ENCODE measurements around the gene TRIM56.

Gene TRIM56

DNA sequence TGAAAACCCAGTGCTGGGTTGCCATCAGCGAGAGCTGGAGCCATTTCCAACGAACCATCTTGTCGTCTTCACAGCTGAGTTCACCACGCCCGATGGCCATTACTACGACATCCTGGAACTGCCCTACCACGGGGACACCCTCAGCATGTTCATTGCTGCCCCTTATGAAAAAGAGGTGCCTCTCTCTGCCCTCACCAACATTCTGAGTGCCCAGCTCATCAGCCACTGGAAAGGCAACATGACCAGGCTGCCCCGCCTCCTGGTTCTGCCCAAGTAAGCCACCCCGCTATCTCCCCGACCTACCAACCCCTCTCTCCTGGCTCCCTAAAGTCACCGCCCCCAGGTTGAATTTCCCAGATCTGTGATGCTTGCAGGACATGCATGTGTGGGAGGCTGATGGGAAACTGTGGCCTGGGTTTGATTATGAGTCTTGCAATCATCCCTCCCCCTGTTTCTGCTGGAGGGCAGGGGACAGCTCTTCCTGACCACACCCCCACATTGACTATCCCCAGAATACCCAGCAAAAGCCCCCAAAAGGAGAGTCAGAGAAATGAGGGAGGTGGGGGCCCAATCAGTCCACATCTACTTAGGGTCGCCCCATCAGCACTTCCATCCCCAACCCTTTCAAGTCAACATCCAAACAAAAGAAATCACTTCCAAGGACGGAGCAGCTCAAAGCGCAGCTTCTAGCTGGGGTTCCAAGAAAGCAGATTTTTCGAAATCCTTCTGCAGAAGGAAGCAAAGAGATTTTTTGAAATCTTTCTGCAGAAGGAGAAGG, 48.5 kb downstream of the TRIM56 start:
- no peak for DNase-seq

DNA sequence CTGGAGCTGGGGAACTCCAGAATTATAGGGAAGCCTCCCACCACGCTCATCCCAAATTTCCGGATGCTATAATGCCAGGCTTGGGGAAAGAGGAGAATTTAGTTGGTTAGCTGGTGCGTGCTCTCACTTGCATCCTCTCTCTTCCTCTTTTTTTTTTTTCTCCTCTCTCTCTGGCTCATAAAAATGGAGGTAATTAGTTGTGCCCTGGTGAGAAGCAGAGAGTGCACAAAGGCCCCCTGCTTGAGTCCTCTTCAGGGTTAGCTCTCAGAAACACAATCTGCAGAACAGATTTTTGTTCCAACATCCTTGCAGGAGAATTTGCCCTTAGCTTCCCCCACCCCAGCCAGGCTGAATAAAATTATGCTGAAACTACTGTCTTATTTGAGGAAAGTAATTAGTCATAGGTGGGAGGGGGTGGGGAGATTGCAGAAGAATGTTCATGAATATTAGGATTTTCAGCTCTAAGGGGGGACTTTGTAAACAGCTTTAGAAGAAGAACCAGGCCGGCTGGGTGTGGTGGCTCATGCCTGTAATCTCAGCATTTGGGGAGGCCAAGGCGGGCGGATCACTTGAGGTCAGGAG, 49.2 kb downstream of the TRIM56 start:
- peak; percentile 35 for DNase-seq

DNA sequence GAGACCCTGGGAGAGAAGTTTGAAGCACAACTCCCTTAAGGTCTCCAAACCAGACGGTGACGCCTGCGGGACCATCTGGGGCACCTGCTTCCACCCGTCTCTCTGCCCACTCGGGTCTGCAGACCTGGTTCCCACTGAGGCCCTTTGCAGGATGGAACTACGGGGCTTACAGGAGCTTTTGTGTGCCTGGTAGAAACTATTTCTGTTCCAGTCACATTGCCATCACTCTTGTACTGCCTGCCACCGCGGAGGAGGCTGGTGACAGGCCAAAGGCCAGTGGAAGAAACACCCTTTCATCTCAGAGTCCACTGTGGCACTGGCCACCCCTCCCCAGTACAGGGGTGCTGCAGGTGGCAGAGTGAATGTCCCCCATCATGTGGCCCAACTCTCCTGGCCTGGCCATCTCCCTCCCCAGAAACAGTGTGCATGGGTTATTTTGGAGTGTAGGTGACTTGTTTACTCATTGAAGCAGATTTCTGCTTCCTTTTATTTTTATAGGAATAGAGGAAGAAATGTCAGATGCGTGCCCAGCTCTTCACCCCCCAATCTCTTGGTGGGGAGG, 52.5 kb downstream of the TRIM56 start:
- DNase-seq = no peak

DNA sequence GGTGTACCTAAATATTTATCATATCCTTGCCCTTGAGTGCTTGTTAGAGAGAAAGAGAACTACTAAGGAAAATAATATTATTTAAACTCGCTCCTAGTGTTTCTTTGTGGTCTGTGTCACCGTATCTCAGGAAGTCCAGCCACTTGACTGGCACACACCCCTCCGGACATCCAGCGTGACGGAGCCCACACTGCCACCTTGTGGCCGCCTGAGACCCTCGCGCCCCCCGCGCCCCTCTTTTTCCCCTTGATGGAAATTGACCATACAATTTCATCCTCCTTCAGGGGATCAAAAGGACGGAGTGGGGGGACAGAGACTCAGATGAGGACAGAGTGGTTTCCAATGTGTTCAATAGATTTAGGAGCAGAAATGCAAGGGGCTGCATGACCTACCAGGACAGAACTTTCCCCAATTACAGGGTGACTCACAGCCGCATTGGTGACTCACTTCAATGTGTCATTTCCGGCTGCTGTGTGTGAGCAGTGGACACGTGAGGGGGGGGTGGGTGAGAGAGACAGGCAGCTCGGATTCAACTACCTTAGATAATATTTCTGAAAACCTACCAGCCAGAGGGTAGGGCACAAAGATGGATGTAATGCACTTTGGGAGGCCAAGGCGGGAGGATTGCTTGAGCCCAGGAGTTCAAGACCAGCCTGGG, 53.1 kb downstream of the TRIM56 start:
- DNase-seq = peak; percentile 41

DNA sequence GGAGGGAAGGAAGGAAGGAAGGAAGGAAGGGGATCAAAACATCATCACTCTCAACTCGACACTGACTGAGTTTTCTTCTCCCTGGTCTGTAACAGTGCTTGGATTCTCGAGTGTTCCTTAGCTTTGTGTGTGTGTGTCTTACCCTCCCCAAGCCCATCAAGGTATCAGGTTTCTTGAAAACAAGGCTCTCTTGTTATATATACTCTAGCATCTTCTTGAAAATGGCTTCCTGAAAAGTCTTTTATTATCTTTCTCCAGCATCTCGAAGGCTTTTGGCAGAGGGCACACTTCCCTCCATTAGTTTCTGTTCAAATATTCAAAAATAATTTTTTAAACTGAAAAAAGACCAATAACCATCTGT, 55.0 kb downstream of the TRIM56 start:
- no peak for DNase-seq

DNA sequence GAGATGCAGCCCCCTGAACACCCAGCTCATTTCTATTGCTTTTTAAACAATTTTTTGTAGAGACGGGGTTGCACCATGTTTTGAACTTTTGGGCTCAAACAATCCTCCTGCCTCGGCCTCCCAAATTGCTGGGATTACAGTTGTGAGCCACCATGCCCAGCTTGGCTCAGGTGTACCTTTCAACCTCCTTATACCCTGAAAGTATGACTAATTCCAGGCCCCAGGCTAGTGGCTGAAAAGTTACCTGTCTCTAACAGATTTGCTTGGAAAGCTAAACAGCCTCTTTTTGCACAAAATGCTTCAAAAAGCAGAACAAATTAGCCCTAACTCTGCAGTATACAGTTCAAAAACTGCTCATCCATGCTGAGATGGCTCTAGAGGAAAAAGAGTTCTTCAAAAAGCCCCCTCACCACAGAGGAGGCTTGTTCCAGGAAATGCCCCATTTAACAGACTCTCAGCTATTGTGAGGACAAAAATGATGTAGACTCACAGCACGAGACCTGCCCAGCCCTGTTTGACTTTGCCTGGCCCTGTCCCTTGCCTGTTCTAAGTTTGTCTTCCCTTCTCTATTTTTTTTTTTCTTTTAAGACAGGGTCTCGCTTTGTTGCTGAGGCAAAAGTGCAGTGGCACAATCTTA, 55.6 kb downstream of the TRIM56 start:
- DNase-seq = no peak

Data from DMS79 treated with DMSO at 0.1 percent for 48 hours (cell line).